HCT116 (cell line): ENCODE measurements around the gene ATP8A1. TPM values are rescaled to one million over a fixed set of nuclear protein-coding genes. Genes with fewer than 3 reads are reported as not detected.

Experiments
- POLR2A ChIP-seq: IDR thresholded peaks from 2 replicates; pipeline ENCODE4 v1.7.0; 2011; ENCODE audit warnings: borderline replicate concordance; ENCODE audit not compliant: insufficient read depth, insufficient read length; ENCODE audit errors: extremely low read depth
- YY1 ChIP-seq: IDR thresholded peaks from 2 replicates; pipeline ENCODE4 v1.6.1; 2011; ENCODE audit warnings: low read length, low read depth, moderate library complexity, mild to moderate bottlenecking; ENCODE audit not compliant: insufficient replicate concordance; ENCODE audit errors: extremely low read depth
- total RNA-seq: library from RNA; stranded (reverse); gene quantifications from one replicate; pipeline ENCODE4 v1.2.1, GENCODE V29; 2021; ENCODE audit not compliant: unreplicated experiment
- TF ChIP-seq, protein P1 (sequence below): IDR thresholded peaks from 2 replicates; pipeline ENCODE4 v1.6.1; 2012; ENCODE audit warnings: low read depth

ATP8A1 gene
- total RNA-seq, 1 experiment from 2014 or later = 1.9 TPM

DNA sequence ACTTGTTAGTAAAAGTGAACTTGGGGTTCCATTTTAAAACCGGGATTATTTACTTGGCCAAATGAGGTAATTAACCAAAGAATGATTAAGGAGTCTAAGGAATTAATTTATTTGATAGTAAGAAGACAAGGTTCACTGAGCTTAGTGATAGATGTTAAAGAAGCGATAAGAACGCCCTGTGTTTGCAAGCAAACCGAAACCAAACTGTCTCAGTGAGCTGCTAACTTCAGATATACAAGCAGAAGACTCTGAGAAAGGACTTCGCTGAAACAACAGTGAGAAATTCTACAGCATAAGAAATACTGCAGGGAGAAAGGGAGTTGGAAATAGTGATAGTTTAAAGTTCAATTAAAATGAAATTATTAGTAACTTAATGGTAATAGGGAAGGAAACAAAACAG, 297.2 kb downstream of the ATP8A1 start (continued):
- TF ChIP-seq, protein P1, sequence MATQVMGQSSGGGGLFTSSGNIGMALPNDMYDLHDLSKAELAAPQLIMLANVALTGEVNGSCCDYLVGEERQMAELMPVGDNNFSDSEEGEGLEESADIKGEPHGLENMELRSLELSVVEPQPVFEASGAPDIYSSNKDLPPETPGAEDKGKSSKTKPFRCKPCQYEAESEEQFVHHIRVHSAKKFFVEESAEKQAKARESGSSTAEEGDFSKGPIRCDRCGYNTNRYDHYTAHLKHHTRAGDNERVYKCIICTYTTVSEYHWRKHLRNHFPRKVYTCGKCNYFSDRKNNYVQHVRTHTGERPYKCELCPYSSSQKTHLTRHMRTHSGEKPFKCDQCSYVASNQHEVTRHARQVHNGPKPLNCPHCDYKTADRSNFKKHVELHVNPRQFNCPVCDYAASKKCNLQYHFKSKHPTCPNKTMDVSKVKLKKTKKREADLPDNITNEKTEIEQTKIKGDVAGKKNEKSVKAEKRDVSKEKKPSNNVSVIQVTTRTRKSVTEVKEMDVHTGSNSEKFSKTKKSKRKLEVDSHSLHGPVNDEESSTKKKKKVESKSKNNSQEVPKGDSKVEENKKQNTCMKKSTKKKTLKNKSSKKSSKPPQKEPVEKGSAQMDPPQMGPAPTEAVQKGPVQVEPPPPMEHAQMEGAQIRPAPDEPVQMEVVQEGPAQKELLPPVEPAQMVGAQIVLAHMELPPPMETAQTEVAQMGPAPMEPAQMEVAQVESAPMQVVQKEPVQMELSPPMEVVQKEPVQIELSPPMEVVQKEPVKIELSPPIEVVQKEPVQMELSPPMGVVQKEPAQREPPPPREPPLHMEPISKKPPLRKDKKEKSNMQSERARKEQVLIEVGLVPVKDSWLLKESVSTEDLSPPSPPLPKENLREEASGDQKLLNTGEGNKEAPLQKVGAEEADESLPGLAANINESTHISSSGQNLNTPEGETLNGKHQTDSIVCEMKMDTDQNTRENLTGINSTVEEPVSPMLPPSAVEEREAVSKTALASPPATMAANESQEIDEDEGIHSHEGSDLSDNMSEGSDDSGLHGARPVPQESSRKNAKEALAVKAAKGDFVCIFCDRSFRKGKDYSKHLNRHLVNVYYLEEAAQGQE = no peak
- TF ChIP-seq POLR2A (no peak), YY1 (no peak)

Other genes starting within 250 kb of the ATP8A1 start
- gene GRXCR1, start 235.6 kb upstream of the ATP8A1 start, total RNA-seq = not detected